GM19468 (cell line): ENCODE measurements around the gene CIB4.

ENCODE experiments used
- ATAC-seq: cut with Tn5 transposase; IDR thresholded peaks from one replicate; pipeline ENCODE4 v1.9.1; 2021; ENCODE audit warnings: mild to moderate bottlenecking, moderate library complexity, moderate number of reproducible peaks; ENCODE audit not compliant: unreplicated experiment; ENCODE audit errors: extremely low read depth

The CIB4 gene

GRCh38 chr2:26612522-26613240 is 28.5 kb downstream of the CIB4 start:
- ATAC-seq, result no peak

DNA sequence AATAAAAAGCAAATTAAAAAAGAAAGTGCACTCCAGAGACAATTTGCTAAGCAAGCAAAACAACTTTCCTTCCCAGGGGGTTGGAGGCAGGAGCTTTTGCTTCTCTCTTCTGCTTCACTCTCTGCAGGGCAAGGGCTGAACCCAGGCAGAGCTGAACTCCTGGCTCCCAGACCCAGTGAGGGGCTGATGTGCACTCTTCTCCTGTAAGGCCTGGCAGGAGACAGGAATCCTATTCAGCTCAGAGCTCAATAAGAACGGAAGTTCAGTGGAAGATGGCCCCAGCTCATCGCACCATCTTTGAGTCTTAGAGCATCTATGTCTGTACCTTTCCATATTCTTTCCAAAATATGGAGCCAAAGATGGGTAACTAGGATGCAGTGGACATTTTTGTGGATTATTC is 29.1 kb downstream of the CIB4 start:
- no peak for ATAC-seq

GRCh38 chr2:26610504-26611335 is 30.4 kb downstream of the CIB4 start:
- no peak for ATAC-seq

GRCh38 chr2:26609839-26610277 is 31.3 kb downstream of the CIB4 start:
- ATAC-seq, result no peak

- no peak for ATAC-seq
Observed at GRCh38 chr2:26609205-26609631, 31.9 kb downstream of the CIB4 start.

DNA sequence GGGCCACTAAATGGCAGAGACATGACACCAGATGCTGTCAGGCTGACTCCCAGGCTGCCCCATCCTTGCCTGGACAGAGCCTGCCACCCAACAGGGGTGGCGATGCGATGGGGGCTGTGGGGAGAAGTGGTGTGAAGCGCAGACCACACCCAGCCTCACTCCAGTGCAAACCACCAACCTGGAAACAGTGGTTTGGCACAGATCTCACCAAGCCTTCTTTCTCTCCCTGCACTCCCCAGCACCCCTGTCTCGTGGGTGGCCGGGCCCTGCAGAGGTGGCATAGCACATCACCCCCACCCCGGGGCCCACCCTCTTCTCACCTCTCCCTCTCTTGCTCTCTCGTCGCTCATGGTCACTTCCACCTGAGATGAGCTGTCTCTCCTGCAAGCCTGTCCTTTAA is 32.6 kb downstream of the CIB4 start:
- no peak for ATAC-seq

- ATAC-seq, result no peak
Observed at GRCh38 chr2:26607698-26608097, 33.5 kb downstream of the CIB4 start.

GRCh38 chr2:26606847-26607190 is 34.3 kb downstream of the CIB4 start:
- no peak for ATAC-seq

- ATAC-seq, result no peak
Observed at GRCh38 chr2:26605999-26606846, 34.9 kb downstream of the CIB4 start.

DNA sequence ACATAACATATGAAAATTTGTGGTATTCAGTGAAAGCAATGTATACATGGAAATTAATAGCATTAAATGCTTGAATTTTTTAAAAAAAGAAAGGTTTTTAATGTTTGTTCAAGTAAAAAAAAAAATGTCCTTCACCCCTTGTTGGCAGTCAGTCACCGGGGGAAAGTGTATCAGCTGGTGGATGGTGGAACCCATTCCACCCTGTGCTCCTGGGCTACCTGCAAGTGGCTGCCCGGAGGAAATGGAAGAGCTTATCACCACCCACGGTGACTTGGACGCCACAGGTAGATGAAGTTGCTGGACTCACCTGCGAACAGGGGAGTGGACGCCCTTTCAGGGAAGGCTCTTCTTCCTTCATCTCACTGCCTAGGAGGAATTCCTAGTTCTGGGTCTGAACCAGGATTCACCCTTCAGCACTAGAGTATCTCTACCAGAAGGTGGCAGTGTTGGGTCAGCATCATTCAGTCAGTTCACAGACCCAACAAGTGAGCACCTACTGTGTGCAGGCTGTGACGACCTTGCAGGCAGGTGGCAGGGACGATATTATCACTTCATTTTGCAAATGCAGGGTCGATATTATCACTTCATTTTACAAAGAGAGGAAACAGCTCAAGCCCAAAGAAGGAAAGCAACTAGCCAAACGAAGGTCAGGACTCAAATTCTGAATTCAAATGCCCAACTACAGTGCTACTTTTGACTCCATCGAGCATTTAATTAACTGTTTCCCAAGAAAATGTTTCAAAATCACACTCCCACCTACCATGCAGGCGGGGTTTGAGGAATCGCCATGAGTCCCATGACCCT is 35.8 kb downstream of the CIB4 start:
- ATAC-seq, result no peak

GRCh38 chr2:26602575-26602974 is 38.6 kb downstream of the CIB4 start:
- ATAC-seq, result no peak

DNA sequence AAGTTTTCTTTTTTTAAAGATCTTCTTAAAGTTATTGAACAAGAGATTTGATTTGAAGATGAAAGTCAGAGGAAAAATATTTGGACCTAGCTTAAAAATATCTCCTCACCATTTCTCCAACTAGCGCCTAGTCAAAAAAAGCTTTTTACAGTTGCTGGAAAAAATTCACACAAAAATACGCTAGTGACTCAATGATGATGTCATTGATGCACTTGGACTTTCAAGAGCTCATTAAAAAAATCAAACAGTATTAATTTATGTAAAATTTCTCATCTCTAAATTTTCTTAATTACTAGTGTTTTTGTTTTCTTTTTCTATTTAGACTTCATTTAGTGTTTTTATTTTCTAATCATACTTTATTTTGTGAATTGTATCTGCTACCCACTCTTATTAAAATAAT is 41.8 kb downstream of the CIB4 start:
- ATAC-seq, result no peak

GRCh38 chr2:26598996-26599373 is 42.2 kb downstream of the CIB4 start:
- no peak for ATAC-seq

DNA sequence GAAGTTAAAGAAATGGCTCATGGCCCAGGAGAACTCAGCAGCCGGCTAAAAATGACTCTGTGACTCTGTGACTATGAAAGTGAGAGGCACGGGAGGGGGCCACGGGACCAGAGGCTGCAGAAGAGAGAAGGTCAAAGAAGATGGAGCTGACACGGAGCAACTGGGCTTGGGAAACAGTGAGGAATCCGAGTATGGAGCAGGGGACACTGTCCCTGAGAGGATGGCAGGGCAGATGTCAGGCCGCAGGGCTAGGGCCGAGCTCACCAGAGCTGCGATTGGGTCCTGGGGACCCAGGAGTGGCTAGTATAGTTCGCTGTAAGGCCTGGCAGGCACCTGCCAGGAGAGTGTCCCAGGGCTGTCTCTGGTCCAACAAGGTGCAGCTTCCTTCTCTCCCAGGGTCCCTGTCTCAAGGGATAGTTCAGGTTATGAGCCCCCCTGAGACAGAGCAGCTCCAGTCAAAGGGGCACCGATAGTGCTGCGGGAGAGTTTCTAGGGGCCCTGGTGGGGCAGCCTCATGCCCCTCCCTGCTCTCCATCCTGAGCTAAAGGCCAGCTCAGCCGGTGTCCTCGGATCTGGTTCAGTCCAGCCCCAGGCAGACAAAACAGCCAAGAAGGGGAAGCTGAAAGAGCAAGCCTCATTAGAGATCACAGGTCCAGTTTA is 42.7 kb downstream of the CIB4 start:
- ATAC-seq, result no peak

DNA sequence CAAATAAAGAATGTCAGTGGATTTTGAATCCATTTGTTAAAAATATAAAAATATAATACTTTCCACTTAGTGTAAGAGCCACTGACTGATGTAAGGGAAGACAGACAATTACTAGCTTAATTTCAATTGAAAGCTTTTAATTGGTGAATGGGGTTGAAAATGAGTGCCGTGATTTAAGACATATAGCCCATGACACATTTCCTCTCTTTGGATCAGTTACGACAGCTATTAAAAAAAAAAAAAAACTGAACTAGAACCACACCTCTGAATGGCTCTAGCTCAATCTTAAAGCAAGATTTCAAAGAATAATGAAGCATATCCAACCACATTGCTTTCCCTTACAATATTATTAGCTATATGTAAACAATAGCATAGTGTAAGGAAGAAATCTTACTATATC is 44.0 kb downstream of the CIB4 start:
- ATAC-seq, result no peak

GRCh38 chr2:26595146-26595545 is 46.0 kb downstream of the CIB4 start:
- ATAC-seq, result no peak

- ATAC-seq, result no peak
Observed at GRCh38 chr2:26591619-26592505, 49.3 kb downstream of the CIB4 start.

DNA sequence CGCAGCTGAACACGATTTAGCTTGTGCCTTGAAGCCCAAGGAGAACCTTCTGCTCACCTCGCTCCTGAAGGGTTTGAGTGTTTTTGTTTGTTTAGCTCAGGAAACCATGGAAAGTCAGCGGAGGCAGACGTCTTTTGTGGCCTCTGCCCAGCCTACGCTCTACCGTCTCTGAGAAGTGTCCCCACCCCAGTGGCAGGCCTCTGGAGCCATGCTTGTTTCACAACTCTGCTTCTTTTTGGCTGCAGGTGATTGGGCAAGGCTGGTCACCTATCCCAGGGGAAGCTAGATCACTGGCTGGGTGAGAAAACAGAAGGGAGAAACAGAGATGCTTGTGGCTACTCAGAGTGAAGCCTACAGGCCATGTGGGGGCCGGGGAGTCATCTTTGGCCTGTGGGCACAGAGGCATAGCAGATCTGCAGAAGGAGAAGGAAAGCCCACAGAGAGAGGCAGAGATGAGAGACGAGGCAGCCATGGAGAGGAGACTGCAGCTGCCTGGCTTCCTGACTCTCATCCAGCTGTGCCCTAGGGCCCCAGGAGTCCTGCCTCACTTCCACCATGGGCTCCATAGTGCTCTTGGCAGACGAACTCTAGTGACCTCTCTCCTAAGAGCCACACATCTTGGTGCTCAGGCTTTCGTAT is 50.1 kb downstream of the CIB4 start:
- no peak for ATAC-seq
